HEK293 (cell line): ENCODE results near the gene ZNF548.

Experiments
- GLIS1 ChIP-seq: fragments of 450-650 bp; formaldehyde crosslinking; IDR thresholded peaks from 2 replicates; pipeline ENCODE4 v1.5.1; 2016; ENCODE audit warnings: missing biosample characterization, missing genetic modification characterization
- KLF8 ChIP-seq: fragments of 450-650 bp; formaldehyde crosslinking; IDR thresholded peaks from 2 replicates; pipeline ENCODE4 v1.5.1; 2016; ENCODE audit warnings: missing biosample characterization, missing genetic modification characterization
- SALL2 ChIP-seq: fragments of 450-650 bp; formaldehyde crosslinking; IDR thresholded peaks from 2 replicates; pipeline ENCODE4 v1.5.0; 2017; ENCODE audit warnings: missing biosample characterization, mild to moderate bottlenecking, missing genetic modification characterization, borderline replicate concordance
- SP2 ChIP-seq: fragments of 450-650 bp; formaldehyde crosslinking; IDR thresholded peaks from 2 replicates; pipeline ENCODE4 v1.5.1; 2016; ENCODE audit warnings: missing biosample characterization, missing genetic modification characterization
- ZBTB20 ChIP-seq: fragments of 450-650 bp; formaldehyde crosslinking; IDR thresholded peaks from 2 replicates; pipeline ENCODE4 v1.5.1; 2016; ENCODE audit warnings: missing biosample characterization, missing genetic modification characterization
- ZBTB48 ChIP-seq: fragments of 450-650 bp; formaldehyde crosslinking; IDR thresholded peaks from 2 replicates; pipeline ENCODE4 v1.5.1; 2016; ENCODE audit warnings: missing biosample characterization, missing genetic modification characterization
- ZEB2 ChIP-seq: fragments of 450-650 bp; formaldehyde crosslinking; IDR thresholded peaks from 2 replicates; pipeline ENCODE4 v1.5.1; 2016; ENCODE audit warnings: missing biosample characterization, missing genetic modification characterization
- ZFP37 ChIP-seq: fragments of 450-650 bp; formaldehyde crosslinking; IDR thresholded peaks from 2 replicates; pipeline ENCODE4 v1.5.1; 2016; ENCODE audit warnings: missing biosample characterization, missing genetic modification characterization
- ZFP69B ChIP-seq: fragments of 450-650 bp; formaldehyde crosslinking; IDR thresholded peaks from 2 replicates; pipeline ENCODE4 v1.5.1; 2016; ENCODE audit warnings: missing biosample characterization, missing genetic modification characterization
- ZNF184 ChIP-seq: fragments of 450-650 bp; IDR thresholded peaks from 2 replicates; pipeline ENCODE4 v1.5.1; 2018; ENCODE audit warnings: missing biosample characterization, mild to moderate bottlenecking, missing genetic modification characterization
- ZNF239 ChIP-seq: fragments of 450-650 bp; formaldehyde crosslinking; IDR thresholded peaks from 2 replicates; pipeline ENCODE4 v1.5.1; 2016; ENCODE audit warnings: missing biosample characterization, missing genetic modification characterization
- ZNF366 ChIP-seq: fragments of 450-650 bp; formaldehyde crosslinking; conservative IDR thresholded peaks from 2 replicates; pipeline ENCODE4 v1.5.1; 2016; ENCODE audit warnings: missing biosample characterization, missing genetic modification characterization
- ZNF501 ChIP-seq: fragments of 450-650 bp; formaldehyde crosslinking; IDR thresholded peaks from 2 replicates; pipeline ENCODE4 v1.5.1; 2016; ENCODE audit warnings: missing biosample characterization, missing genetic modification characterization
- ZNF521 ChIP-seq: fragments of 450-650 bp; formaldehyde crosslinking; IDR thresholded peaks from 2 replicates; pipeline ENCODE4 v1.5.1; 2017; ENCODE audit warnings: missing biosample characterization, mild to moderate bottlenecking, missing genetic modification characterization
- ZNF548 ChIP-seq: fragments of 450-650 bp; formaldehyde crosslinking; IDR thresholded peaks from 2 replicates; pipeline ENCODE4 v1.5.1; 2016; ENCODE audit warnings: missing biosample characterization, missing genetic modification characterization
- ZNF596 ChIP-seq: fragments of 450-650 bp; IDR thresholded peaks from 2 replicates; pipeline ENCODE4 v1.5.0; 2018; ENCODE audit warnings: missing biosample characterization, mild to moderate bottlenecking, missing genetic modification characterization, moderate library complexity
- ZNF626 ChIP-seq: fragments of 450-650 bp; sonication (Bioruptor Pico); formaldehyde crosslinking; IDR thresholded peaks from 2 replicates; pipeline ENCODE4 v1.5.1; 2018; ENCODE audit warnings: missing biosample characterization, missing genetic modification characterization, inconsistent platforms
- ZXDB ChIP-seq: fragments of 450-650 bp; formaldehyde crosslinking; IDR thresholded peaks from 2 replicates; pipeline ENCODE4 v1.5.1; 2016; ENCODE audit warnings: missing biosample characterization, missing genetic modification characterization
- TF ChIP-seq, protein P1 (sequence below): fragments of 450-650 bp; formaldehyde crosslinking; conservative IDR thresholded peaks from 2 replicates; pipeline ENCODE4 v1.5.1; 2016; ENCODE audit warnings: low read depth, missing biosample characterization, missing genetic modification characterization
- TF ChIP-seq, protein P2 (sequence below): fragments of 450-650 bp; formaldehyde crosslinking; optimal IDR thresholded peaks from 2 replicates; pipeline ENCODE3; 2016; ENCODE audit warnings: missing biosample characterization, mild to moderate bottlenecking, missing genetic modification characterization
- TF ChIP-seq, protein P3 (sequence below): fragments of 450-650 bp; formaldehyde crosslinking; IDR thresholded peaks from 2 replicates; pipeline ENCODE4 v1.5.1; 2016; ENCODE audit warnings: missing biosample characterization, missing genetic modification characterization
- TF ChIP-seq, protein P4 (sequence below): fragments of 450-650 bp; IDR thresholded peaks from 2 replicates; pipeline ENCODE4 v1.5.1; 2018; ENCODE audit warnings: missing biosample characterization, mild to moderate bottlenecking, missing genetic modification characterization
- TF ChIP-seq, protein P5 (sequence below): fragments of 450-650 bp; formaldehyde crosslinking; IDR thresholded peaks from 2 replicates; pipeline ENCODE4; 2016; ENCODE audit warnings: missing biosample characterization, missing genetic modification characterization
- TF ChIP-seq, protein P6 (sequence below): fragments of 450-650 bp; formaldehyde crosslinking; IDR thresholded peaks from 2 replicates; pipeline ENCODE4 v1.5.1; 2016; ENCODE audit warnings: missing biosample characterization, missing genetic modification characterization

ZNF548 gene

DNA sequence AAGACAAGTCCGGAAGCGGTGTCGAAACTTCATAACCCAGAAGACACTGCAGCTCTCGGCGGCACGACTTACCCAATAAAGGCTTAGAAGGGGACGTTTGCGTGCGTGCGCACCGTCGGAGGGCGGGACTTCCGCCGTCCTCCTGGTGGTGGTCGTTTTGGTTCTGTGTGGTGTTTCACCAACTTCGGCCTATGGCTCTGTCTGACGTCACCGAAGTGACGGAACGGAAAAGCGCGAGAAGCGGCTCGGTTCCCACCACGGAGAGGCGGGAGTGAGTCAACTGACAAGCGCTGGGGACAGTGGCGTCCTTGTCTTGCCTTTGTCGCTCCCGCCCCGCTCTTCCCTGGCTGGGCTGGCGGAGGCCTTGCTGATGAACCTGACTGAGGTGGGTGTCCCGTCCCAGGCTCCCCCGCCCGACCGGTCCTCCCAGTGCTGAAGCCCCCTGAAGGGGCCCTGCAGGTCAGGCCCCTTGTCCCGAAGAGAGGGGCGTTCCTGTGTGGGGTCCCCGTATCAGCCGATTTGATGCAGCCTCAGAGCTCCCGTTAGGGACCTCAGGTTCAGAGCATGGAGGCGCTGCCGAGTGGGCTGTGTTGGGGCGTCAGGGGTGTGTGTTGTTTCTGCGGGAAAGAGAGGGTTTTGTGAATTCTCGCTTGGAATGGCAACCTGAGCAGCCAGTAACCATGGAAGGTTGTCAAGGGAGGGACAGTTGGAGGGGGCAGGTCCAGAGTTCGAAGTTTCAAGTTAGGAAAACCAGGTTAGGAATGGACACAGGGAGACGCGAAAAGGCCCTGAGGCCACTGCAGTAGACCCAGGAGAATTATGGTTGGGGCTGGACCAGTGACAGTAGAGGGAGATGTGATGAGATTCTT is at the start of gene ZNF548 (continued):
- TF ChIP-seq, protein P1, sequence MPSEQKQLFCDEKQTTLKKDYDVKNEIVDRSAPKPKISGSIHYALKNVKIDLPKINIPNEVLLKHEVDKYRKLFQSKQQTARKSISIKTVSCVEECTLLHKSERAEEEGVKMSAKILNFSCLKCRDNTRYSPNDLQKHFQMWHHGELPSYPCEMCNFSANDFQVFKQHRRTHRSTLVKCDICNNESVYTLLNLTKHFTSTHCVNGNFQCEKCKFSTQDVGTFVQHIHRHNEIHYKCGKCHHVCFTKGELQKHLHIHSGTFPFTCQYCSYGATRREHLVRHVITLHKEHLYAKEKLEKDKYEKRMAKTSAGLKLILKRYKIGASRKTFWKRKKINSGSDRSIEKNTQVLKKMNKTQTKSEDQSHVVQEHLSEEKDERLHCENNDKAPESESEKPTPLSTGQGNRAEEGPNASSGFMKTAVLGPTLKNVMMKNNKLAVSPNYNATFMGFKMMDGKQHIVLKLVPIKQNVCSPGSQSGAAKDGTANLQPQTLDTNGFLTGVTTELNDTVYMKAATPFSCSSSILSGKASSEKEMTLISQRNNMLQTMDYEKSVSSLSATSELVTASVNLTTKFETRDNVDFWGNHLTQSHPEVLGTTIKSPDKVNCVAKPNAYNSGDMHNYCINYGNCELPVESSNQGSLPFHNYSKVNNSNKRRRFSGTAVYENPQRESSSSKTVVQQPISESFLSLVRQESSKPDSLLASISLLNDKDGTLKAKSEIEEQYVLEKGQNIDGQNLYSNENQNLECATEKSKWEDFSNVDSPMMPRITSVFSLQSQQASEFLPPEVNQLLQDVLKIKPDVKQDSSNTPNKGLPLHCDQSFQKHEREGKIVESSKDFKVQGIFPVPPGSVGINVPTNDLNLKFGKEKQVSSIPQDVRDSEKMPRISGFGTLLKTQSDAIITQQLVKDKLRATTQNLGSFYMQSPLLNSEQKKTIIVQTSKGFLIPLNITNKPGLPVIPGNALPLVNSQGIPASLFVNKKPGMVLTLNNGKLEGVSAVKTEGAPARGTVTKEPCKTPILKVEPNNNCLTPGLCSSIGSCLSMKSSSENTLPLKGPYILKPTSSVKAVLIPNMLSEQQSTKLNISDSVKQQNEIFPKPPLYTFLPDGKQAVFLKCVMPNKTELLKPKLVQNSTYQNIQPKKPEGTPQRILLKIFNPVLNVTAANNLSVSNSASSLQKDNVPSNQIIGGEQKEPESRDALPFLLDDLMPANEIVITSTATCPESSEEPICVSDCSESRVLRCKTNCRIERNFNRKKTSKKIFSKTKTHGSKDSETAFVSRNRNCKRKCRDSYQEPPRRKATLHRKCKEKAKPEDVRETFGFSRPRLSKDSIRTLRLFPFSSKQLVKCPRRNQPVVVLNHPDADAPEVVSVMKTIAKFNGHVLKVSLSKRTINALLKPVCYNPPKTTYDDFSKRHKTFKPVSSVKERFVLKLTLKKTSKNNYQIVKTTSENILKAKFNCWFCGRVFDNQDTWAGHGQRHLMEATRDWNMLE (tag by site-specific recombination), result peak; percentile 78
- TF ChIP-seq ZNF548, result 0 out of 2 replicates have a peak, but pooled peaks have one; percentile 15
- no peak for TF ChIP-seq SALL2
- no peak for TF ChIP-seq ZNF596 (tag by site-specific recombination)
- peak; percentile 54 for TF ChIP-seq ZXDB (tag by site-specific recombination)
- peak; percentile 67; the same call in 1 of the 2 replicates for TF ChIP-seq ZNF501
- TF ChIP-seq ZBTB48 (tag by site-specific recombination), result peak; percentile 78; the same call in 1 of the 2 replicates
- TF ChIP-seq ZNF521 (tag by site-specific recombination), result no peak
- peak; percentile 75; the same call in 1 of the 2 replicates for TF ChIP-seq ZBTB20
- TF ChIP-seq KLF8 (tag by site-specific recombination), result peak; percentile 15; the same call in 1 of the 2 replicates
- TF ChIP-seq, protein P2, sequence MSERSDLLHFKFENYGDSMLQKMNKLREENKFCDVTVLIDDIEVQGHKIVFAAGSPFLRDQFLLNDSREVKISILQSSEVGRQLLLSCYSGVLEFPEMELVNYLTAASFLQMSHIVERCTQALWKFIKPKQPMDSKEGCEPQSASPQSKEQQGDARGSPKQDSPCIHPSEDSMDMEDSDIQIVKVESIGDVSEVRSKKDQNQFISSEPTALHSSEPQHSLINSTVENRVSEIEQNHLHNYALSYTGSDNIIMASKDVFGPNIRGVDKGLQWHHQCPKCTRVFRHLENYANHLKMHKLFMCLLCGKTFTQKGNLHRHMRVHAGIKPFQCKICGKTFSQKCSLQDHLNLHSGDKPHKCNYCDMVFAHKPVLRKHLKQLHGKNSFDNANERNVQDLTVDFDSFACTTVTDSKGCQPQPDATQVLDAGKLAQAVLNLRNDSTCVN (tag by site-specific recombination), result peak; percentile 53
- TF ChIP-seq ZNF184, result no peak
- TF ChIP-seq, protein P3, sequence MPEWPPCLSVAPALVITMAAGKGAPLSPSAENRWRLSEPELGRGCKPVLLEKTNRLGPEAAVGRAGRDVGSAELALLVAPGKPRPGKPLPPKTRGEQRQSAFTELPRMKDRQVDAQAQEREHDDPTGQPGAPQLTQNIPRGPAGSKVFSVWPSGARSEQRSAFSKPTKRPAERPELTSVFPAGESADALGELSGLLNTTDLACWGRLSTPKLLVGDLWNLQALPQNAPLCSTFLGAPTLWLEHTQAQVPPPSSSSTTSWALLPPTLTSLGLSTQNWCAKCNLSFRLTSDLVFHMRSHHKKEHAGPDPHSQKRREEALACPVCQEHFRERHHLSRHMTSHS, result no peak
- no peak for TF ChIP-seq ZNF626 (tag by site-specific recombination)
- TF ChIP-seq ZFP37 (tag by site-specific recombination), result peak; percentile 74; the same call in 1 of the 2 replicates
- peak; percentile 9; the same call in 1 of the 2 replicates for TF ChIP-seq ZFP69B (tag by site-specific recombination)
- TF ChIP-seq, protein P4, sequence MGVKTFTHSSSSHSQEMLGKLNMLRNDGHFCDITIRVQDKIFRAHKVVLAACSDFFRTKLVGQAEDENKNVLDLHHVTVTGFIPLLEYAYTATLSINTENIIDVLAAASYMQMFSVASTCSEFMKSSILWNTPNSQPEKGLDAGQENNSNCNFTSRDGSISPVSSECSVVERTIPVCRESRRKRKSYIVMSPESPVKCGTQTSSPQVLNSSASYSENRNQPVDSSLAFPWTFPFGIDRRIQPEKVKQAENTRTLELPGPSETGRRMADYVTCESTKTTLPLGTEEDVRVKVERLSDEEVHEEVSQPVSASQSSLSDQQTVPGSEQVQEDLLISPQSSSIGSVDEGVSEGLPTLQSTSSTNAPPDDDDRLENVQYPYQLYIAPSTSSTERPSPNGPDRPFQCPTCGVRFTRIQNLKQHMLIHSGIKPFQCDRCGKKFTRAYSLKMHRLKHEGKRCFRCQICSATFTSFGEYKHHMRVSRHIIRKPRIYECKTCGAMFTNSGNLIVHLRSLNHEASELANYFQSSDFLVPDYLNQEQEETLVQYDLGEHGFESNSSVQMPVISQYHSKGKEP (tag by site-specific recombination), result no peak
- TF ChIP-seq SP2 (tag by site-specific recombination), result peak; percentile 90
- TF ChIP-seq ZNF366 (tag by site-specific recombination), result 0 out of 2 replicates have a peak, but pooled peaks have one; percentile 15
- peak; percentile 80 for TF ChIP-seq GLIS1 (tag by site-specific recombination)
- TF ChIP-seq ZEB2 (tag by site-specific recombination), result peak; percentile 47; the same call in 1 of the 2 replicates
- TF ChIP-seq, protein P5, sequence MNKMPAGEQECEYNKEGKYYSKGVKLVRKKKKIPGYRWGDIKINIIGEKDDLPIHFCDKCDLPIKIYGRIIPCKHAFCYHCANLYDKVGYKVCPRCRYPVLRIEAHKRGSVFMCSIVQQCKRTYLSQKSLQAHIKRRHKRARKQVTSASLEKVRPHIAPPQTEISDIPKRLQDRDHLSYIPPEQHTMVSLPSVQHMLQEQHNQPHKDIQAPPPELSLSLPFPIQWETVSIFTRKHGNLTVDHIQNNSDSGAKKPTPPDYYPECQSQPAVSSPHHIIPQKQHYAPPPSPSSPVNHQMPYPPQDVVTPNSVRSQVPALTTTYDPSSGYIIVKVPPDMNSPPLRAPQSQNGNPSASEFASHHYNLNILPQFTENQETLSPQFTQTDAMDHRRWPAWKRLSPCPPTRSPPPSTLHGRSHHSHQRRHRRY (tag by site-specific recombination), result no peak
- no peak for TF ChIP-seq ZNF239
- TF ChIP-seq, protein P6, sequence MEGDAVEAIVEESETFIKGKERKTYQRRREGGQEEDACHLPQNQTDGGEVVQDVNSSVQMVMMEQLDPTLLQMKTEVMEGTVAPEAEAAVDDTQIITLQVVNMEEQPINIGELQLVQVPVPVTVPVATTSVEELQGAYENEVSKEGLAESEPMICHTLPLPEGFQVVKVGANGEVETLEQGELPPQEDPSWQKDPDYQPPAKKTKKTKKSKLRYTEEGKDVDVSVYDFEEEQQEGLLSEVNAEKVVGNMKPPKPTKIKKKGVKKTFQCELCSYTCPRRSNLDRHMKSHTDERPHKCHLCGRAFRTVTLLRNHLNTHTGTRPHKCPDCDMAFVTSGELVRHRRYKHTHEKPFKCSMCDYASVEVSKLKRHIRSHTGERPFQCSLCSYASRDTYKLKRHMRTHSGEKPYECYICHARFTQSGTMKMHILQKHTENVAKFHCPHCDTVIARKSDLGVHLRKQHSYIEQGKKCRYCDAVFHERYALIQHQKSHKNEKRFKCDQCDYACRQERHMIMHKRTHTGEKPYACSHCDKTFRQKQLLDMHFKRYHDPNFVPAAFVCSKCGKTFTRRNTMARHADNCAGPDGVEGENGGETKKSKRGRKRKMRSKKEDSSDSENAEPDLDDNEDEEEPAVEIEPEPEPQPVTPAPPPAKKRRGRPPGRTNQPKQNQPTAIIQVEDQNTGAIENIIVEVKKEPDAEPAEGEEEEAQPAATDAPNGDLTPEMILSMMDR (tag by site-specific recombination), result peak; percentile 92
